DND-41 (cell line): ENCODE results near the gene APBB1IP.
"Not testable (repeated sequence)": the region's sequence is repeated elsewhere in the genome, so short reads cannot be mapped to it uniquely, and the experiment has no call there.

Experiments used
- ATAC-seq: fragments of 200-7000 bp; cut with Tn5 transposase; 3 replicates; pipeline ENCODE4 v1.9.1; 2021; ENCODE audit warnings: low read depth; ENCODE audit not compliant: insufficient read depth
- DNase-seq: peaks from one replicate; pipeline ENCODE4 v3.0.0-alpha.2; 2020
- H2AFZ ChIP-seq: 2 replicates; pipeline ENCODE4 v1.6.0; 2012; ENCODE audit warnings: low read depth, low read length
- H3K27ac ChIP-seq: 2 replicates; pipeline ENCODE4 v1.5.1; 2012; ENCODE audit warnings: low read length, inconsistent platforms
- H3K27me3 ChIP-seq: fragments of 200-600 bp; sonication (generic); 2 replicates; pipeline ENCODE4 v1.6.0; 2012; ENCODE audit warnings: low read length, mild to moderate bottlenecking, inconsistent platforms; ENCODE audit not compliant: insufficient read depth, poor library complexity
- H3K36me3 ChIP-seq: 2 replicates; pipeline ENCODE4 v1.5.1; 2012; ENCODE audit warnings: low read length, inconsistent platforms; ENCODE audit not compliant: insufficient read depth
- H3K4me1 ChIP-seq: 2 replicates; pipeline ENCODE4 v1.5.1; 2012; ENCODE audit warnings: mild to moderate bottlenecking, low read length; ENCODE audit not compliant: insufficient read depth
- H3K4me2 ChIP-seq: 2 replicates; pipeline ENCODE4 v1.6.0; 2012; ENCODE audit warnings: mild to moderate bottlenecking, moderate library complexity, low read length, inconsistent platforms; ENCODE audit not compliant: insufficient read depth
- H3K4me3 ChIP-seq, 2 experiments: fragments of 200-600 bp in 1 of 2; shearing (Covaris generic) in 1 of 2; 2 replicates each; pipeline ENCODE4 v1.5.1; 2012 to 2016; ENCODE audit warnings: inconsistent platforms in 2 of 2, low read length in 2 of 2, mild to moderate bottlenecking in 2 of 2, low read depth in 1 of 2, moderate library complexity in 1 of 2
- H3K79me2 ChIP-seq: 2 replicates; pipeline ENCODE4 v1.6.0; 2012; ENCODE audit warnings: low read length, inconsistent platforms; ENCODE audit not compliant: insufficient read depth
- H3K9ac ChIP-seq: 2 replicates; pipeline ENCODE4 v1.6.0; 2012; ENCODE audit warnings: low read depth, mild to moderate bottlenecking, inconsistent platforms, low read length, moderate library complexity
- H3K9me3 ChIP-seq: 2 replicates; pipeline ENCODE4 v1.5.1; 2012; ENCODE audit warnings: low read length, moderate library complexity, mild to moderate bottlenecking, inconsistent platforms; ENCODE audit not compliant: insufficient read depth, severe bottlenecking
- H4K20me1 ChIP-seq: 2 replicates; pipeline ENCODE4 v1.6.0; 2012; ENCODE audit warnings: low read length; ENCODE audit not compliant: insufficient read depth
- EZH2 ChIP-seq: IDR thresholded peaks from 3 replicates; pipeline ENCODE4 v1.6.1; 2012; ENCODE audit warnings: borderline replicate concordance, low read depth, mild to moderate bottlenecking, moderate library complexity, low read length, inconsistent platforms; ENCODE audit not compliant: severe bottlenecking
- TF ChIP-seq, protein P1 (sequence below): IDR thresholded peaks from 2 replicates; pipeline ENCODE4 v1.5.1; 2012; ENCODE audit warnings: borderline replicate concordance, low read length, moderate library complexity, mild to moderate bottlenecking; ENCODE audit not compliant: poor library complexity, severe bottlenecking; ENCODE audit errors: extremely low read depth

APBB1IP gene

GRCh38 chr10:26460736-26461135 lies 22.6 kb downstream of the APBB1IP start:
- Histone ChIP-seq H3K9me3 (no peaks in the 10 kb centered on the region), H3K9ac (no peak overlapping the region), H3K27me3 (no peaks in the 10 kb centered on the region), H3K4me3 (no peak overlapping the region), H3K4me1 (peaks cover 17% of the 10 kb centered on the region), H3K27ac (peak overlapping the region; percentile 44), H2AFZ (no peak overlapping the region), H3K79me2 (peaks cover 97% of the 10 kb centered on the region), H4K20me1 (peaks cover 20% of the 10 kb centered on the region), H3K4me2 (no peak overlapping the region), H3K36me3 (peaks cover 43% of the 10 kb centered on the region)
- DNase-seq (no peak), ATAC-seq (0 out of 3 replicates have a peak, but pooled peaks have one; percentile 27)
- TF ChIP-seq EZH2, result no peak
- TF ChIP-seq, protein P1, sequence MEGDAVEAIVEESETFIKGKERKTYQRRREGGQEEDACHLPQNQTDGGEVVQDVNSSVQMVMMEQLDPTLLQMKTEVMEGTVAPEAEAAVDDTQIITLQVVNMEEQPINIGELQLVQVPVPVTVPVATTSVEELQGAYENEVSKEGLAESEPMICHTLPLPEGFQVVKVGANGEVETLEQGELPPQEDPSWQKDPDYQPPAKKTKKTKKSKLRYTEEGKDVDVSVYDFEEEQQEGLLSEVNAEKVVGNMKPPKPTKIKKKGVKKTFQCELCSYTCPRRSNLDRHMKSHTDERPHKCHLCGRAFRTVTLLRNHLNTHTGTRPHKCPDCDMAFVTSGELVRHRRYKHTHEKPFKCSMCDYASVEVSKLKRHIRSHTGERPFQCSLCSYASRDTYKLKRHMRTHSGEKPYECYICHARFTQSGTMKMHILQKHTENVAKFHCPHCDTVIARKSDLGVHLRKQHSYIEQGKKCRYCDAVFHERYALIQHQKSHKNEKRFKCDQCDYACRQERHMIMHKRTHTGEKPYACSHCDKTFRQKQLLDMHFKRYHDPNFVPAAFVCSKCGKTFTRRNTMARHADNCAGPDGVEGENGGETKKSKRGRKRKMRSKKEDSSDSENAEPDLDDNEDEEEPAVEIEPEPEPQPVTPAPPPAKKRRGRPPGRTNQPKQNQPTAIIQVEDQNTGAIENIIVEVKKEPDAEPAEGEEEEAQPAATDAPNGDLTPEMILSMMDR, result no peak

GRCh38 chr10:26463986-26464385 lies 25.8 kb downstream of the APBB1IP start:
- Histone ChIP-seq H3K4me2 (no peak overlapping the region), H3K27ac (peak overlapping the region; percentile 52), H3K4me1 (peaks cover 50% of the 10 kb centered on the region), H3K36me3 (peaks cover 35% of the 10 kb centered on the region), H3K4me3 (no peak overlapping the region), H4K20me1 (peaks cover 23% of the 10 kb centered on the region), H3K9ac (no peak overlapping the region), H3K79me2 (peaks cover 94% of the 10 kb centered on the region), H3K9me3 (no peaks in the 10 kb centered on the region), H2AFZ (no peak overlapping the region), H3K27me3 (no peaks in the 10 kb centered on the region)
- no peak for ATAC-seq
- TF ChIP-seq EZH2, result no peak
- TF ChIP-seq, protein P1, result no peak
- DNase-seq, result no peak

GRCh38 chr10:26464632-26465280 lies 26.6 kb downstream of the APBB1IP start:
- Histone ChIP-seq H3K9ac (no peak overlapping the region; the same call in 1 of the 2 replicates), H3K4me1 (peaks cover 57% of the 10 kb centered on the region), H3K9me3 (no peaks in the 10 kb centered on the region), H3K27me3 (no peaks in the 10 kb centered on the region), H3K36me3 (peaks cover 36% of the 10 kb centered on the region), H3K79me2 (peaks cover 91% of the 10 kb centered on the region), H3K4me3 (no peak overlapping the region), H4K20me1 (peaks cover 26% of the 10 kb centered on the region), H3K4me2 (no peak overlapping the region), H3K27ac (peak overlapping the region; percentile 52; the same call in 1 of the 2 replicates), H2AFZ (no peak overlapping the region)
- TF ChIP-seq, protein P1, result no peak
- no peak for TF ChIP-seq EZH2
- ATAC-seq (no peak), DNase-seq (no peak)

GRCh38 chr10:26466531-26466930 lies 28.4 kb downstream of the APBB1IP start:
- Histone ChIP-seq H3K79me2 (peaks cover 91% of the 10 kb centered on the region), H3K36me3 (peaks cover 37% of the 10 kb centered on the region), H3K4me1 (peaks cover 71% of the 10 kb centered on the region), H4K20me1 (peaks cover 32% of the 10 kb centered on the region), H3K27ac (peak overlapping the region; percentile 25; the same call in 1 of the 2 replicates)
- H3K4me2 ChIP-seq, ATAC-seq, DNase-seq, H3K9ac ChIP-seq, H3K9me3 ChIP-seq, H2AFZ ChIP-seq, H3K27me3 ChIP-seq, H3K4me3 ChIP-seq: not testable (repeated sequence)
